Measurements from ENCODE around the gene CHERP. TPM values are rescaled to one million over a fixed set of nuclear protein-coding genes. Genes with fewer than 3 reads are reported as not detected.
"Not testable (repeated sequence)": the region's sequence is repeated elsewhere in the genome, so short reads cannot be mapped to it uniquely, and the experiment has no call there.

CHERP gene
- total RNA-seq, 2 donors from 2014 or later, result 56.5 to 74.9 TPM

GRCh38 chr19:16509141-16510061 is 32.8 kb downstream of the CHERP start:
- ATAC-seq (replicated peaks), result no peak
- H3K4me1 Mint-ChIP-seq, result no peaks in the 10 kb centered on the region
- H3K9me3 Mint-ChIP-seq, result no peaks in the 10 kb centered on the region
- peaks cover 10% of the 10 kb centered on the region for H3K36me3 Mint-ChIP-seq (ENCODE audit: low read depth)
- H3K4me3 Mint-ChIP-seq, result no peak overlapping the region
- H3K27ac Mint-ChIP-seq, result no peak overlapping the region
- H3K27me3 Mint-ChIP-seq, result no peaks in the 10 kb centered on the region

GRCh38 chr19:16508546-16508945 is 33.7 kb downstream of the CHERP start:
- no peak overlapping the region for H3K4me3 Mint-ChIP-seq
- no peak overlapping the region for H3K27ac Mint-ChIP-seq
- ATAC-seq (replicated peaks), result no peak
- H3K36me3 Mint-ChIP-seq (ENCODE audit: low read depth), result peaks cover 17% of the 10 kb centered on the region
- H3K27me3 Mint-ChIP-seq, result no peaks in the 10 kb centered on the region
- no peaks in the 10 kb centered on the region for H3K9me3 Mint-ChIP-seq
- H3K4me1 Mint-ChIP-seq, result no peaks in the 10 kb centered on the region

GRCh38 chr19:16506961-16507360 is 35.3 kb downstream of the CHERP start:
- Mint-ChIP-seq H3K27ac (no peak overlapping the region), H3K27me3 (no peaks in the 10 kb centered on the region), H3K9me3 (no peaks in the 10 kb centered on the region), H3K4me3 (no peak overlapping the region), H3K4me1 (no peaks in the 10 kb centered on the region), H3K36me3 (ENCODE audit: low read depth) (peaks cover 30% of the 10 kb centered on the region)
- no peak for ATAC-seq (replicated peaks)

- H3K36me3 Mint-ChIP-seq (ENCODE audit: low read depth), result peaks cover 38% of the 10 kb centered on the region
- H3K27me3 Mint-ChIP-seq; H3K4me3 Mint-ChIP-seq; H3K4me1 Mint-ChIP-seq; H3K9me3 Mint-ChIP-seq; ATAC-seq (replicated peaks); H3K27ac Mint-ChIP-seq: not testable (repeated sequence)
Measured at GRCh38 chr19:16506161-16506560, 36.1 kb downstream of the CHERP start.

- Mint-ChIP-seq H3K36me3 (ENCODE audit: low read depth) (peaks cover 37% of the 10 kb centered on the region), H3K9me3 (no peaks in the 10 kb centered on the region), H3K27ac (no peak overlapping the region), H3K4me3 (no peak overlapping the region), H3K27me3 (no peaks in the 10 kb centered on the region), H3K4me1 (no peaks in the 10 kb centered on the region)
- ATAC-seq (replicated peaks), result no peak
Measured at GRCh38 chr19:16504271-16504670, 38.0 kb downstream of the CHERP start.

GRCh38 chr19:16497837-16498236 is 44.4 kb downstream of the CHERP start:
- Mint-ChIP-seq H3K36me3 (ENCODE audit: low read depth) (peaks cover 20% of the 10 kb centered on the region), H3K4me1 (peaks cover 6% of the 10 kb centered on the region), H3K4me3 (peak overlapping the region; percentile 98), H3K27ac (peak overlapping the region; percentile 31), H3K9me3 (no peaks in the 10 kb centered on the region), H3K27me3 (no peaks in the 10 kb centered on the region)
- no peak for ATAC-seq (replicated peaks)

GRCh38 chr19:16497042-16497441 is 45.2 kb downstream of the CHERP start:
- Mint-ChIP-seq H3K4me3 (peak overlapping the region; percentile 98), H3K27me3 (no peaks in the 10 kb centered on the region), H3K4me1 (peaks cover 6% of the 10 kb centered on the region), H3K36me3 (ENCODE audit: low read depth) (peaks cover 12% of the 10 kb centered on the region), H3K27ac (peak overlapping the region; percentile 31), H3K9me3 (no peaks in the 10 kb centered on the region)
- no peak for ATAC-seq (replicated peaks)

GRCh38 chr19:16496613-16496983 is 45.6 kb downstream of the CHERP start:
- no peaks in the 10 kb centered on the region for H3K9me3 Mint-ChIP-seq
- no peaks in the 10 kb centered on the region for H3K27me3 Mint-ChIP-seq
- H3K27ac Mint-ChIP-seq, result peak overlapping the region; percentile 96
- ATAC-seq (replicated peaks), result no peak
- H3K4me3 Mint-ChIP-seq, result peak overlapping the region; percentile 98
- H3K4me1 Mint-ChIP-seq, result peaks cover 6% of the 10 kb centered on the region
- H3K36me3 Mint-ChIP-seq (ENCODE audit: low read depth), result peaks cover 8% of the 10 kb centered on the region

GRCh38 chr19:16495982-16496612 is 46.1 kb downstream of the CHERP start, which contains the start of the genes C19orf44 and CALR3:
Gene C19orf44 (plus strand): TSS chr19:16496394. CDS start chr19:16500793, 4,399 bp downstream.
Gene CALR3 (minus strand): TSS chr19:16496167. CDS start chr19:16496129, 38 bp downstream.
- peaks cover 3% of the 10 kb centered on the region for H3K36me3 Mint-ChIP-seq (ENCODE audit: low read depth)
- ATAC-seq (replicated peaks), result peak; percentile 99
- H3K9me3 Mint-ChIP-seq, result no peaks in the 10 kb centered on the region
- peak within 1 kb of the TSS; percentile 96 for H3K27ac Mint-ChIP-seq
- H3K4me1 Mint-ChIP-seq, result peaks cover 6% of the 10 kb centered on the region
- H3K27me3 Mint-ChIP-seq, result no peaks in the 10 kb centered on the region
- H3K4me3 Mint-ChIP-seq, result peak within 1 kb of the TSS; percentile 98

GRCh38 chr19:16486476-16486875 is 55.8 kb downstream of the CHERP start:
- H3K4me1 Mint-ChIP-seq; H3K27me3 Mint-ChIP-seq; H3K4me3 Mint-ChIP-seq; H3K9me3 Mint-ChIP-seq; ATAC-seq (replicated peaks); H3K27ac Mint-ChIP-seq; H3K36me3 Mint-ChIP-seq (ENCODE audit: low read depth): not testable (repeated sequence)

- no peak for ATAC-seq (replicated peaks)
- Mint-ChIP-seq H3K27me3 (no peaks in the 10 kb centered on the region), H3K9me3 (no peaks in the 10 kb centered on the region), H3K4me1 (no peaks in the 10 kb centered on the region), H3K4me3 (no peak overlapping the region), H3K36me3 (ENCODE audit: low read depth) (no peaks in the 10 kb centered on the region), H3K27ac (no peak overlapping the region)
Measured at GRCh38 chr19:16482745-16483144, 59.5 kb downstream of the CHERP start.

GRCh38 chr19:16477311-16477710 is 64.9 kb downstream of the CHERP start:
- Mint-ChIP-seq H3K4me1 (no peaks in the 10 kb centered on the region), H3K9me3 (no peaks in the 10 kb centered on the region), H3K36me3 (ENCODE audit: low read depth) (no peaks in the 10 kb centered on the region), H3K4me3 (no peak overlapping the region), H3K27ac (peak overlapping the region; percentile 36), H3K27me3 (no peaks in the 10 kb centered on the region)
- ATAC-seq (replicated peaks), result no peak

GRCh38 chr19:16476401-16476800 is 65.8 kb downstream of the CHERP start:
- Mint-ChIP-seq H3K4me3 (no peak overlapping the region), H3K4me1 (no peaks in the 10 kb centered on the region), H3K27me3 (no peaks in the 10 kb centered on the region), H3K27ac (no peak overlapping the region), H3K36me3 (ENCODE audit: low read depth) (no peaks in the 10 kb centered on the region), H3K9me3 (no peaks in the 10 kb centered on the region)
- no peak for ATAC-seq (replicated peaks)

GRCh38 chr19:16473875-16474392 is 68.3 kb downstream of the CHERP start:
- no peaks in the 10 kb centered on the region for H3K9me3 Mint-ChIP-seq
- no peak overlapping the region for H3K4me3 Mint-ChIP-seq
- no peak overlapping the region for H3K27ac Mint-ChIP-seq
- H3K27me3 Mint-ChIP-seq, result no peaks in the 10 kb centered on the region
- H3K4me1 Mint-ChIP-seq, result peaks cover 15% of the 10 kb centered on the region
- ATAC-seq (replicated peaks), result no peak
- H3K36me3 Mint-ChIP-seq (ENCODE audit: low read depth), result peaks cover 9% of the 10 kb centered on the region

GRCh38 chr19:16472992-16473391 is 69.2 kb downstream of the CHERP start:
- Mint-ChIP-seq H3K27me3 (no peaks in the 10 kb centered on the region), H3K9me3 (no peaks in the 10 kb centered on the region), H3K4me3 (peak overlapping the region; percentile 63), H3K27ac (no peak overlapping the region), H3K36me3 (ENCODE audit: low read depth) (peaks cover 12% of the 10 kb centered on the region), H3K4me1 (peaks cover 19% of the 10 kb centered on the region)
- no peak for ATAC-seq (replicated peaks)

Data from activated T-helper 17 cell treated with anti-CD3 and anti-CD28 coated beads, Interleukin-2, amount 50 U/mL, for 72 hours (primary cell).